HG02678 (cell line): ENCODE measurements around the gene MGLL.

Experiments used
- ATAC-seq: cut with Tn5 transposase; IDR thresholded peaks from one replicate; pipeline ENCODE4 v1.9.1; 2021; ENCODE audit warnings: mild to moderate bottlenecking, moderate library complexity; ENCODE audit not compliant: unreplicated experiment

Gene MGLL

DNA sequence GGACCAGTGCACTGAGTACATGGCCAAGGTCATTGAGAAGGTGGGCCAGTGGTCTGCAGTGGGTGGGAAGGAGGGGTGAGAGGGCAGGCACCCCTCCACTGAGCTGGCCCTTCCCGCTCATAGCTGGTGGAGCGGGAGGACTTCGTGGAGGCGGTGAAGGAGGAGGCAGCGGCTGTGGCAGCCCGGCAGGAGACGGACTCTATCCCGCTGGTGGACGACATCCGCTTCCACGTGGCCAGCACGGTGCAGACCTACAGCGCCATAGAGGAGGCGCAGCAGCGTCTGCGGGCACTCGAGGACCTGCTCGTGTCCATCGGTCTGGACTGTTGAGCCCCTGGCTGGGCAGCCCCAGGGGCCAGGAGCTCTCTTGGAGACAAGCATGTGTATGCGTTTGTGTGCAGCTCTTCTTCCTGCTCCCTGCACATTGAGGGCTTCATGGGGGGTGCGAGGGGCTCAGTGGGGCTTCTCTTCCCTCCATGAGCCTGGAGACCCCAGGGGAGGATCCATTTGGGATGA is 142.1 kb downstream of the MGLL start:
- no peak for ATAC-seq

- ATAC-seq: no peak
Observed at GRCh38 chr3:127679534-127680145, 142.7 kb downstream of the MGLL start.

DNA sequence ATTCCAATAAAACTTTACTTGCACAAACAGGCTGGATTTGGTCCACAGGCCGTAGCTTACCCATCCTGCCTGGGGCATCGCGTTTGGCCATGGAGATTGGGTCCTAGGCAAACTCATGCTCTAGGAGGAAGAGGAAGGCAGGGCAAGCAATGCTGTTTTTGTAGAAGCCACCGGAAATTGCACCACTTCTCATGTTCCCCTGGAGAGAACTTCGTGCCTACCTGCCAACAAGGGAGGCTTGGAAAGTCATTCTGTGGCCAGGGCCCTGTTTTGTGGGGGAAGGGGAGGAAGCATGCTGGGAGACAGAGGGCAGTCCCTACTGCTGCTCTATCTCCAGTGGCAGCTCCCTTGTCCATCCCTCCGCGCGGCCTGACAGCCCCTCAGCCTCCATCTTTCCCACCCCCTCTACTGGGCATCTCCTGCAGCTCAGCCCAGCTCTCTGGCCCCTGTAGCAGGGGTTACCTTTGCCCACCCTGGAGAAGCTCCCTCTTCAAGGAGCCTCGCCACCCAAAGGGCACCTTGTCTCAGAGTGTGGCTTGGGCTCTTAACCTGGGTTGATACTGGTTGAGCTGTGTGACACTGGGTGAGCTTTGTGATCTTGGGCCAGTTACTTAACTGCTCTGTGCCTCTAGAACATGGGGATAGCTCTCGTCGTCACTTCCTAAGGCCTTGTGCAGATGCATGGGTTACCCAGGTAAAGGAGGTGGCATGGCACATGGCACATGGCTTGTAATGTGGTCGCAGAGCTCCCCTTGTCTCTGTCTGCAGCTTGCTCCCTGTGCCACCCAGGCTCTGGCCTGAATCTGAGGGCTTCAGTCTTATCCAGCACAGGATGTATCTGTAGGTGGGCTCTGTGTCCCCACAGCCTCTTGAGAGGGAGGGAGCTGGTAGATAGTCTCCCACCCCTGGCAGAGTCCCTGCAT is 143.4 kb downstream of the MGLL start:
- ATAC-seq: no peak

GRCh38 chr3:127678315-127678599 is 144.1 kb downstream of the MGLL start:
- ATAC-seq: no peak

DNA sequence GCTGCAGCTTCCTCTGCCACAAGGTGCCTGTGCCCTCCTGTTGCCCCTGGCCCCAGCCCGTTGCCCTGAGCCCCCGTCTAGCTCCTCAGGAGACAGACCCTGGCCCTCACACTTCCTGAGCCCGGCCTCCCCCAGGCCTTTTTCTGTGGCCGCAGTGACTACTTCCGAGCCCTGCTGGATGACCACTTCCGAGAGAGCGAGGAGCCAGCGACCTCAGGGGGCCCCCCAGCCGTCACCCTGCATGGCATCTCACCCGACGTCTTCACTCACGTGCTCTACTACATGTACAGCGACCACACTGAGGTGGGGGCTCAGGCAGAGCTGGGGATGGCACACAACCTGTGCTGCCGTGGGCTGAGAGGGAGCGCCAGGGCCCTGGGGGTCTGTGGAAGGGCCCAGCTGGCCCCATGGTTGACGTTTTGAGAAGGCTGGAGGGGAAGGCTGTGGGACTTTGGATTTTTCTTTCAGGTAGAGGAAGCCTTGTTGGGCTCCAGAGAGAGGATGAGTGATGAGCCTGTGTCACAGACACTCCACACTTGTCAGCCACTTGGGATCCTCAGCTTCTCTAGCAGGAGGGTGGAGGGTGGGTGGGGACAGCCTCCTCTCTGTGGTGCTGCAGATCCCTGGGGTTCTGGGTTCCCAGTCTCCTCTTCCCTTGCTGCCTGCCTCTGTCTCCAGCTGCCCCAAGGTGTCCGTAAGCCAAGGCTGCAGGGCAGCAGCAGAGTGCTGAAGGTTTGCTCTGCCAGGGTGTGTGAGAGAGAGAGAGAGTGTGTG is 144.6 kb downstream of the MGLL start:
- no peak for ATAC-seq

- ATAC-seq: no peak
Observed at GRCh38 chr3:127676921-127677351, 145.4 kb downstream of the MGLL start.

GRCh38 chr3:127676456-127676855 is 145.9 kb downstream of the MGLL start:
- no peak for ATAC-seq

- ATAC-seq: no peak
Observed at GRCh38 chr3:127675651-127676391, 146.5 kb downstream of the MGLL start.

GRCh38 chr3:127674790-127675189 is 147.5 kb downstream of the MGLL start:
- no peak for ATAC-seq

DNA sequence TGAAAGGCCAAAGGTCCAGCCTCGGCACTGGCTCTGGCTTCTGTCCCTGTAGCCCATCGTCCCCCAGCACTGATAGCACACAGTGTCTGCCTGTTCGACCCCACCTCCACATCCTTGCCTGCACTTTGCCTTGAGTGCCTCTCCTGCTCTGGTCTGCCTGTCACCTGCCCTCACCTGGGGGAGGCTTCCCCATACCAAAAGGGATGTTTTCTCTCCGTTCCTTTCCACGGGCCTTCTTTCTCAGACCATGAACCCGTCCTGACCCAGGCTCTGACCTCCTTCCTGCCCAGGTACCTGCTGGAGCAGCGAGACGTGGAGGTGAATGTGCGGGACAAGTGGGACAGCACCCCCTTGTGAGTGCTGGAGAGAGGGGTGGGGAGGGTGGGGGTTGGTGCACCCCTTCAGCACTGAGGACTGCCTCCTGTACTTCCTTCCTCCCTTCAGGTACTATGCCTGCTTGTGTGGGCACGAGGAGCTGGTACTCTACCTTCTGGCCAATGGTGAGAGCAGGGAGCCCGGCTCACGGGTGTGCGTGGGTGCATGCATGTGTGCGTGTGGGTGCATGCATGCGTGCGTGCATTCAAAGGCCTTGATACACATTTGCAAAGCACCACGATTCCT is 148.1 kb downstream of the MGLL start:
- ATAC-seq: no peak

GRCh38 chr3:127673191-127674100 is 148.9 kb downstream of the MGLL start:
- peak; percentile 34 for ATAC-seq

- peak; percentile 81 for ATAC-seq
Observed at GRCh38 chr3:127672429-127673190, 149.7 kb downstream of the MGLL start, which contains the start of gene ABTB1. Gene ABTB1, plus strand, starts transcription at chr3:127672952. Its CDS starts 74 bp downstream, at chr3:127673026.

DNA sequence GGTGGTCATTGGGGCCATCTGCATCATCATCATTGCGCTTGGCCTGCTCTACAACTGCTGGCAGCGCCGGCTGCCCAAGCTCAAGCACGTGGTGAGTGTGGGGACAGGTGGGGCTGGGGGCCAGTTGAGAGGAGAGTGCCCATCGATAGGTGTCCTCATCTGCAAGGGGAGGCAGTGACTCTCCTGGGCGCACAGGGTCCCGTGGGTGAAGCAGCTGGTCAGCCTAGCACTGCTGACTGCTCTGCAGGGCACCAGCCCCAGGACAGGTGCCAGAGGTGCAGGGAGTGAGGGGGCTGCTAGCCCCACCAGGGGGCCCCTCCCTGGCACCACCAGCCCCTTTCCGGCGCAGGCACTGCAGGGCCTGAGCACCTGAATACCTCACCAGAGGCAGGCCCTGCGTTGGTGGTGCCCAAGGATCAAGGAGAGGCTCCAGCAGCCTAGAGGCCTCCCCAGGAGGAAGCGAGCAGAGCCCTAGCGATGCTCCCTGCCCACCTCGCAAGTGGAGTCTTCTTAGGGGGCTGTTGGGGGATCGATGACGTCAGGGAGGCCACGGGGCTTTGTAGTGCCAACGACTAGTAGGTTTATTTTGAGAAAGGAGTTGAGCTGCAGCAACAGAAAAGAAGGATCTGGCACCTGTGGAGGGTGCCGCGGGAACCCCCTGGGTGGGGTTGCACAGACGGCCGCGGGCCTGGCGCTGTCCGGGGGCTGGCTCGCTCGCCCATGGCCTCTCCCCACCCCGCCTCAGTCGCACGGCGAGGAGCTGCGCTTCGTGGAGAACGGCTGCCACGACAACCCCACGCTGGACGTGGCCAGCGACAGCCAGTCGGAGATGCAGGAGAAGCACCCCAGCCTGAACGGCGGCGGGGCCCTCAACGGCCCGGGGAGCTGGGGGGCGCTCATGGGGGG is 150.5 kb downstream of the MGLL start:
- ATAC-seq: peak; percentile 9

GRCh38 chr3:127670761-127671522 is 151.4 kb downstream of the MGLL start:
- no peak for ATAC-seq

DNA sequence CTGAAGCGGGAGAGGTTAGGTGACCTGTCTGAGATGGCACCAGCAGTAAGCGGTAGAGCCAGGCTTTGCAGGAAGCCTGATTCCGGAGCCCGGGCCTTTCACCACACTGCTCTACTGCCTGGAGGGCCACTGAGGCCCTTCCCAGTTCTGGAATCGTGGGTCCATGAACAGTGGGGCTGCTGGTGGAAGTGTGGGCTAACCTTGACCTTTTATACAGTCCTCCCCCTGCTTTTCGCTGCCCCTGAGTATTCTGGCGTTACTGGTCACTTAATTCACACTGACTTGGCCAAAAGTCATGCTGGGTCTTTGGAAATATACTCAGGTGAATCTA is 152.1 kb downstream of the MGLL start:
- no peak for ATAC-seq

DNA sequence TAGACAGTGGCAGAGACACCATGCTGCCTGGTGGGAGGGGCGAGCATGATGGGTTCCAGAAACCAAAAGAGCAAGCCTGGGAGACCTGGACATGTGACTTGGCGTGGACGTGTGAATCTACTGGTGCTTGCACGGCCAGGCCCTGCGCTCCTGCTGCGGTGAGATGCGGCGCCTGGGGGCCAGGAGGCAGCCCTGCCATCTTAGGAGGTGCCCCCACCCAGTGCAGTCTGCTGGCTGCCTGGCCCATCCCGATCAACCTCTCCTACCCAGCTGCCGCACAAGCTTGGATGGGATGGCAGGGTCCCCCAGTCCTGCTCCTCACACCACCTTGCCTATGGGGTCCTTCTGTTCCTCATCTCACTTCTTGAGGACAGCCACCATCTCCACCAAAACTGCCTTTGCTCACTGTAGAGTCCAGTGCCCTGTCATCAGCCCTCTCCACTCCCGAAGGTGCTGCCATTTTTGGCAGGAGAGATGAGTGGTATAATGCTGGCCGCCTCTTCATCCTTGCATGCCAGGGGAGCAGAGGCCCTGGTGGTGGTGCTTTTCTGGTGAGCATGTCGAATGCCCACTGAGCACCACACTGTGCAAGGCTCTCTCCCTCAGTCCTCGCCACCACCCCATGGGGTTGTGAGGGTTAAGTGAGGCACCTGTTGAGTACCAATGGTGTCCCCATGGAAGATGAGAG is 152.6 kb downstream of the MGLL start:
- ATAC-seq: no peak
